Liver (tissue), 3 donors: ENCODE measurements around the gene THY1.

Experiments
- CTCF ChIP-seq: fragments of 150-350 bp; IDR thresholded peaks from 2 replicates; pipeline ENCODE4 v1.5.1; 2017; ENCODE audit warnings: improper control_type of control experiment, low read depth, low read length; ENCODE audit not compliant: missing input control
- EGR1 ChIP-seq, 2 donors: IDR thresholded peaks; 2 replicates each; pipeline ENCODE4 v1.6.1; 2016 to 2018; ENCODE audit warnings: antibody characterized with exemption in 2 of 2, low read depth in 2 of 2
- REST ChIP-seq: IDR thresholded peaks from 2 replicates; pipeline ENCODE4 v1.6.1; 2016; ENCODE audit warnings: antibody characterized with exemption, mild to moderate bottlenecking
- YY1 ChIP-seq: IDR thresholded peaks from 2 replicates; pipeline ENCODE4 v1.6.1; 2016; ENCODE audit warnings: antibody characterized with exemption, mild to moderate bottlenecking
- donor health status: healthy.
- donor health status: healthy.

- TF ChIP-seq CTCF = no peak
- no peak for TF ChIP-seq YY1
- no peak for TF ChIP-seq REST
- no peak for TF ChIP-seq EGR1 (IDR thresholded peaks at IDR 0.05; ENCODE audit: low read depth in 2 of 2)
Measured at GRCh38 chr11:119421351-119421750, 1.6 kb downstream of the THY1 start.
